Neural cell (in vitro differentiated cells): ENCODE results near the gene SLC10A7.

ENCODE experiments used
- EZH2 ChIP-seq: fragments of 200-600, 300-800 bp; shearing (Covaris generic), sonication (generic); IDR thresholded peaks from 2 replicates; pipeline ENCODE4 v1.6.1; 2014; ENCODE audit warnings: antibody characterized with exemption, low read length, borderline replicate concordance, mild to moderate bottlenecking; ENCODE audit not compliant: insufficient read depth, poor library complexity, severe bottlenecking
- POLR2AphosphoS5 ChIP-seq: IDR thresholded peaks from 2 replicates; pipeline ENCODE4 v1.6.1; 2012
- REST ChIP-seq: IDR thresholded peaks from 2 replicates; pipeline ENCODE4 v1.6.1; 2012; ENCODE audit warnings: borderline replicate concordance
- TF ChIP-seq, protein P1 (sequence below): fragments of 450-650 bp; IDR thresholded peaks from 2 replicates; pipeline ENCODE4 v1.5.1; 2014; ENCODE audit warnings: antibody characterized with exemption, mild to moderate bottlenecking, moderate library complexity; ENCODE audit not compliant: poor library complexity, severe bottlenecking

DNA sequence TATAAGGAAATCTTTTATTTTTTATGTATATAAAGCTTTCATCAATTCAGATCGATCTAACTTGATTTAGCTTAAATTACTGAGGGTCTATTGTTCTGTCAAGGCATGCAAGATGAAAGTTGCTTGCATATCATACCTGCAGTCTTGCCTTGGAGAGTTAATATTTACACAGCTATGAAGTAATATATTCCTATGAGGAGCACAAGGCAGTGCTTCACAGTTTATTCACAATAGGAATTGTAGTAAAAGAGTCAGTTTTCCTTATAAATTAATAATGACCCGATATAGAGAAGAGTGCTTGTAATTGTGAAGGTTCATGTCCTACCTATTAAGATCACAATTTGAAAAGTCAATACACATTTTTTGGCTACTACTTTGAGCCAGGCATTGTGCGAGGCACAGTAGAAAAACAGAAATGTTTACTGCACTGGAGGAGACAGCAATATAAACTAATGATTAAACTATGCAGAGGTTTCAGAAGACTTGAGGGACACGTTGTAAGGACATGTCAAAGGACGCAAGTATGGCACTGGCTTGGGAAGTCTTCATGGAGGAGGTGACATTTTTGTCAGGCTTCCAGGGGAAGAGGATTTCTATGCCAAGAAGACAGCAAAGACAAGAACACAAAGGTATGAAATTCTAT lies 268.6 kb downstream of the SLC10A7 start:
- TF ChIP-seq, protein P1, sequence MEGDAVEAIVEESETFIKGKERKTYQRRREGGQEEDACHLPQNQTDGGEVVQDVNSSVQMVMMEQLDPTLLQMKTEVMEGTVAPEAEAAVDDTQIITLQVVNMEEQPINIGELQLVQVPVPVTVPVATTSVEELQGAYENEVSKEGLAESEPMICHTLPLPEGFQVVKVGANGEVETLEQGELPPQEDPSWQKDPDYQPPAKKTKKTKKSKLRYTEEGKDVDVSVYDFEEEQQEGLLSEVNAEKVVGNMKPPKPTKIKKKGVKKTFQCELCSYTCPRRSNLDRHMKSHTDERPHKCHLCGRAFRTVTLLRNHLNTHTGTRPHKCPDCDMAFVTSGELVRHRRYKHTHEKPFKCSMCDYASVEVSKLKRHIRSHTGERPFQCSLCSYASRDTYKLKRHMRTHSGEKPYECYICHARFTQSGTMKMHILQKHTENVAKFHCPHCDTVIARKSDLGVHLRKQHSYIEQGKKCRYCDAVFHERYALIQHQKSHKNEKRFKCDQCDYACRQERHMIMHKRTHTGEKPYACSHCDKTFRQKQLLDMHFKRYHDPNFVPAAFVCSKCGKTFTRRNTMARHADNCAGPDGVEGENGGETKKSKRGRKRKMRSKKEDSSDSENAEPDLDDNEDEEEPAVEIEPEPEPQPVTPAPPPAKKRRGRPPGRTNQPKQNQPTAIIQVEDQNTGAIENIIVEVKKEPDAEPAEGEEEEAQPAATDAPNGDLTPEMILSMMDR = no peak
- no peak for TF ChIP-seq REST
- TF ChIP-seq EZH2 = no peak
- no peak for TF ChIP-seq POLR2AphosphoS5
